Measurements from ENCODE around the gene WNT9A.

The WNT9A gene

GRCh38 chr1:227897704-227898438, 49.9 kb downstream of the WNT9A start:
- DNase-seq (ENCODE audit: low read depth), result no peak
- no peak for TF ChIP-seq CTCF (conservative IDR thresholded peaks at IDR 0.05; ENCODE audit: low read depth, low read length)
- H3K4me3 ChIP-seq (ENCODE audit: low read depth, low read length), result no peak overlapping the region

- no peak overlapping the region for H3K4me3 ChIP-seq (ENCODE audit: low read depth, low read length)
- DNase-seq (ENCODE audit: low read depth), result no peak
- no peak for TF ChIP-seq CTCF (conservative IDR thresholded peaks at IDR 0.05; ENCODE audit: low read depth, low read length)
Measured at GRCh38 chr1:227896710-227897655, 50.7 kb downstream of the WNT9A start.

GRCh38 chr1:227895828-227896685, 51.7 kb downstream of the WNT9A start:
- DNase-seq (ENCODE audit: low read depth), result no peak
- TF ChIP-seq CTCF (conservative IDR thresholded peaks at IDR 0.05; ENCODE audit: low read depth, low read length), result no peak
- H3K4me3 ChIP-seq (ENCODE audit: low read depth, low read length), result no peak overlapping the region

GRCh38 chr1:227894831-227895451, 52.8 kb downstream of the WNT9A start:
- H3K4me3 ChIP-seq (ENCODE audit: low read depth, low read length), result no peak overlapping the region
- DNase-seq (ENCODE audit: low read depth), result no peak
- no peak for TF ChIP-seq CTCF (conservative IDR thresholded peaks at IDR 0.05; ENCODE audit: low read depth, low read length)

- TF ChIP-seq CTCF (conservative IDR thresholded peaks at IDR 0.05; ENCODE audit: low read depth, low read length), result no peak
- H3K4me3 ChIP-seq (ENCODE audit: low read depth, low read length), result no peak overlapping the region
- DNase-seq (ENCODE audit: low read depth), result no peak
Measured at GRCh38 chr1:227893949-227894721, 53.6 kb downstream of the WNT9A start.
